Right lobe of liver (tissue), 6 donors: ENCODE measurements around the gene ANKRD11. TPM values are rescaled to one million over a fixed set of nuclear protein-coding genes. Genes with fewer than 3 reads are reported as not detected.

Experiments used
- ATAC-seq, 4 donors: fragments of 200-7000 bp; cut with Tn5 transposase; one replicate each; pipeline ENCODE4 v1.9.1; 2020; ENCODE audit warnings: mild to moderate bottlenecking in 4 of 4, moderate library complexity in 4 of 4
- DNase-seq, 3 donors: peaks; one replicate each; pipeline ENCODE4 v3.0.0-alpha.2; 2020
- H3K27ac ChIP-seq, 3 donors: fragments of 200-600 bp; one replicate each; pipeline ENCODE4 v1.8.0; 2022
- H3K27me3 ChIP-seq, 2 donors: fragments of 200-600 bp; one replicate each; pipeline ENCODE4 v1.8.0; 2022
- H3K36me3 ChIP-seq, 4 donors: fragments of 200-600 bp; sonication (generic) in 1 of 4; one replicate each; pipeline versions ENCODE4 v1.5.1 to v1.8.0; 2017 to 2022; ENCODE audit warnings: control low read depth in 1 of 4
- H3K4me1 ChIP-seq, 4 donors: fragments of 200-600 bp; sonication (generic) in 1 of 4; one replicate each; pipeline versions ENCODE4 v1.5.1 to v1.8.0; 2017 to 2022; ENCODE audit warnings: control low read depth in 1 of 4
- H3K4me3 ChIP-seq, 3 donors: fragments of 200-600 bp; one replicate each; pipeline ENCODE4 v1.8.0; 2022
- H3K9me3 ChIP-seq, 4 donors: fragments of 200-600 bp; sonication (generic) in 1 of 4; one replicate each; pipeline versions ENCODE4 v1.5.1 to v1.8.0; 2017 to 2022; ENCODE audit warnings: control low read depth in 1 of 4
- POLR2A ChIP-seq: fragments of 450-650 bp; IDR thresholded peaks from one replicate; pipeline ENCODE4 v1.6.1; 2017; ENCODE audit warnings: antibody characterized with exemption, mild to moderate bottlenecking
- WGBS: methylation state at CpG from one replicate; pipeline ENCODE4 v1.1.6; 2018; ENCODE audit warnings: low coverage, low lambda C conversion rate; ENCODE audit not compliant: insufficient coverage; ENCODE audit errors: missing lambda C conversion rate; 5-methylcytosine and 5-hydroxymethylcytosine counted together
- intact Hi-C, 2 donors: fragments of 100-400 bp; cut with DNase I; formaldehyde crosslinking; loops; one replicate each; pipeline versions ENCODE4 v1.11.2 to v1.14.1; 2022
- small RNA-seq, 2 experiments: library from RNA; depleted of rRNA; stranded (forward); fragments of <200 nt; gene quantifications; one replicate each; pipeline ENCODE3, GENCODE V24; 2016
- total RNA-seq, 6 experiments: library from RNA; depleted of rRNA in 2 of 6; stranded (reverse); fragments of >200 nt in 2 of 6; fragmentation: NEBNext Ultra II Directional in 3 of 6; extraction: Animal tissue kit (Norgen Biotek cat#: 25700) in 3 of 6; gene quantifications; one replicate each; pipeline versions ENCODE4 v1.1.0 to v1.2.4, GENCODE V29; 2016 to 2023
- TF ChIP-seq, protein P1 (sequence below), 4 donors: fragments of 200-600 bp in 3 of 4; fragments of 450-650 bp in 1 of 4; IDR thresholded peaks; one replicate each; pipeline versions ENCODE4 v1.5.1 to v1.8.0; 2016 to 2022; ENCODE audit warnings: antibody characterized with exemption in 4 of 4, mild to moderate bottlenecking in 2 of 4
- donor health status: DM: no; HTN: yes; CAD: no.
- donor health status: DM: no; HTN: no; CAD: no.
- donor health status: DM: no; HTN: no; CAD: no.
- donor health status: DM: no; HTN: yes; CAD: no.
- donor health status: DM: no; HTN: yes; CAD: no.

The ANKRD11 gene
- total RNA-seq, 6 experiments from 2014 or later, result 26.2 to 65.8 (median 41.6) TPM

- no peaks in the 10 kb centered on the region for H3K27me3 ChIP-seq
- 66% methylated on average over 3 of the region's 5 CpGs for WGBS
- H3K27ac ChIP-seq, result no peak overlapping the region
- peaks cover 0 to 22% (median 5%) of the 10 kb centered on the region in 4 donors for H3K4me1 ChIP-seq
- no peak for TF ChIP-seq POLR2A
- TF ChIP-seq, protein P1, sequence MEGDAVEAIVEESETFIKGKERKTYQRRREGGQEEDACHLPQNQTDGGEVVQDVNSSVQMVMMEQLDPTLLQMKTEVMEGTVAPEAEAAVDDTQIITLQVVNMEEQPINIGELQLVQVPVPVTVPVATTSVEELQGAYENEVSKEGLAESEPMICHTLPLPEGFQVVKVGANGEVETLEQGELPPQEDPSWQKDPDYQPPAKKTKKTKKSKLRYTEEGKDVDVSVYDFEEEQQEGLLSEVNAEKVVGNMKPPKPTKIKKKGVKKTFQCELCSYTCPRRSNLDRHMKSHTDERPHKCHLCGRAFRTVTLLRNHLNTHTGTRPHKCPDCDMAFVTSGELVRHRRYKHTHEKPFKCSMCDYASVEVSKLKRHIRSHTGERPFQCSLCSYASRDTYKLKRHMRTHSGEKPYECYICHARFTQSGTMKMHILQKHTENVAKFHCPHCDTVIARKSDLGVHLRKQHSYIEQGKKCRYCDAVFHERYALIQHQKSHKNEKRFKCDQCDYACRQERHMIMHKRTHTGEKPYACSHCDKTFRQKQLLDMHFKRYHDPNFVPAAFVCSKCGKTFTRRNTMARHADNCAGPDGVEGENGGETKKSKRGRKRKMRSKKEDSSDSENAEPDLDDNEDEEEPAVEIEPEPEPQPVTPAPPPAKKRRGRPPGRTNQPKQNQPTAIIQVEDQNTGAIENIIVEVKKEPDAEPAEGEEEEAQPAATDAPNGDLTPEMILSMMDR (IDR thresholded peaks at IDR 0.05), result no peak
- no peak overlapping the region for H3K4me3 ChIP-seq
- H3K36me3 ChIP-seq, result peaks cover 0 to 26% (median 7%) of the 10 kb centered on the region in 4 donors
- DNase-seq (no peak), ATAC-seq (no peak)
- H3K9me3 ChIP-seq, result no peaks in the 10 kb centered on the region
- intact Hi-C loops, result no loop called here
Observed at GRCh38 chr16:89219365-89219764, 271.0 kb downstream of the ANKRD11 start.

Small RNAs within 50 kb of the gene (small RNA-seq; reads per million reads assigned to genes)
- gene RNU6-430P, result 0 reads per million in 2 experiments

Other genes with a start within 250 kb of the ANKRD11 start
- gene SPG7, start 17.8 kb upstream of the ANKRD11 start, total RNA-seq, result 10 to 100 TPM; 44.0 to 70.5 (median 57.0) TPM
- 1,000 to 10,000 TPM in 2 of 6 experiments, 100 to 1,000 TPM in 4; 684 to 2,810 (median 731) TPM for gene RPL13, start 70.1 kb upstream of the ANKRD11 start, total RNA-seq
- gene CPNE7, start 85.2 kb upstream of the ANKRD11 start, total RNA-seq, result 1 to 10 TPM in 2 of 6 experiments, under 1 TPM in 4; 0.33 to 3.7 (median 0.77) TPM
- gene DPEP1, start 123.1 kb upstream of the ANKRD11 start, total RNA-seq, result under 1 TPM in 1 of 6 experiments, not detected in 5; 0.93 TPM
- 10 to 100 TPM; 27.2 to 42.3 (median 33.1) TPM for gene CHMP1A, start 167.1 kb upstream of the ANKRD11 start, total RNA-seq
- gene SPATA33, start 167.3 kb upstream of the ANKRD11 start, total RNA-seq, result 1 to 10 TPM; 1.8 to 5.0 (median 3.3) TPM
- 10 to 100 TPM; 35.0 to 72.2 (median 53.7) TPM for gene CDK10, start 196.1 kb upstream of the ANKRD11 start, total RNA-seq
- gene SPATA2L, start 211.1 kb upstream of the ANKRD11 start, total RNA-seq, result 10 to 100 TPM in 3 of 6 experiments, 1 to 10 TPM in 3; 5.6 to 17.9 (median 11.2) TPM
- 10 to 100 TPM in 3 of 6 experiments, 1 to 10 TPM in 3; 5.6 to 12.4 (median 9.4) TPM for gene VPS9D1, start 230.3 kb upstream of the ANKRD11 start, total RNA-seq
- 10 to 100 TPM in 2 of 6 experiments, 1 to 10 TPM in 4; 6.9 to 13.4 (median 9.1) TPM for gene ZNF276, start 231.0 kb upstream of the ANKRD11 start, total RNA-seq